ENCODE data around the gene FCHO2. TPM values are rescaled to one million over a fixed set of nuclear protein-coding genes. Genes with fewer than 3 reads are reported as not detected.

Gene FCHO2
- total and polyA plus RNA-seq, 10 of the 15 experiments (the other 5 are each of a cell fraction or from before 2014, with no cell fraction given): 0.05 to 1.4 (median 0.18) TPM

DNA sequence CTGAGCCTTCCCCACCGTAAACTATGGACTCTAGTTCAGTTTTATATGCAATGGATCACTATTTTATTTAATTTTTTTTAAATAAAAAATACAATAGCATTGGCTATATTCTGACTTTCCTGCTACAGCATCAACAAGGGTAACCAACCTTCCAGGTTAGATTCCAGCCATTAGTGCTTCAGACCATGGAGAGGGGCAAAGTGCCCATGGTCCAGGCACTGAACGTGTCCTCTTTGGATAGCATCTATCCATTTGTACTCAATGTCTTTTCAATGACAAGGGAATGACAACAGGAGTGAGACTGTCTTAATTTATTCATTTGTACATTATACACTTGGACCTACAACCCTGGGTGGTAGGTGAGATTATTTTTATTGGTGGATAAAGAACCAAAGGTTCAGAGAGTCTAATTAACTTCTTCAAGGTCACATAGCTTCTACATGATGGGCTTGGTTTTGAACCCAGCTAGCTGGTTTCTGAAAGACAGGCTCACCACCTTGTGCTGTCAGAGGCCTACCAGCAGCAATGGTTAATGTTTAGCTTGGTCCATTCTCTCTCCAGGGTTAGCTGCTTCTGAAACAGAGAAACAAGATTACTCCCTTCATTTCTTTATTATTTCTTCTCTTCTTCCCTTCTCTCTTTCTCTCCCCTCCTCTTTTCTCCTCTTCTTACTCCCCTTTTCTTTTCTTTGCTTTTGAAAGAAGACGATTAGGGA, 176.0 kb downstream of the FCHO2 start:
- RAD21 ChIA-PET (ENCODE audit: unreplicated experiment): no interaction called here
- BruUV-seq (replicated peaks): no TSS peak
- no peak for FAIRE-seq

More for the DNA sequence above, 176.0 kb downstream of the FCHO2 start:
- H3K27me3 ChIP-seq (replicated peaks in 1 of 2; ENCODE audit: control insufficient read depth in 2 of 2, insufficient read depth in 2 of 2, low read length in 1 of 2): 0 out of 4 replicates have a peak, but pooled peaks cover 0 to 2% of the 10 kb centered on the region in 2 experiments
- ChIA-PET CTCF (no interaction called here), SMC1A (ENCODE audit: uncharacterized antibody, unreplicated experiment) (no interaction called here), POLR2A (no interaction called here)
- H3K4me3 ChIP-seq: no peak overlapping the region
- no peak overlapping the region for H3K27ac ChIP-seq (ENCODE audit: control insufficient read depth, insufficient read depth)
- no peaks in the 10 kb centered on the region for H4K20me1 ChIP-seq (ENCODE audit: control insufficient read depth, insufficient read depth)
- ATAC-seq: no peak
- no peak overlapping the region for H3K4me2 ChIP-seq (ENCODE audit: control insufficient read depth, insufficient read depth)
- TF ChIP-seq POLR2AphosphoS5 (IDR thresholded peaks at IDR 0.05; ENCODE audit: low read length) (no peak), CREB1 (IDR thresholded peaks at IDR 0.05; ENCODE audit: low read depth) (no peak), TARDBP (IDR thresholded peaks at IDR 0.05; ENCODE audit: borderline replicate concordance) (no peak), BMI1 (IDR thresholded peaks at IDR 0.05; ENCODE audit: borderline replicate concordance) (no peak), MXI1 (IDR thresholded peaks at IDR 0.05; ENCODE audit: low read depth, low read length) (no peak), POLR2AphosphoS2 (IDR thresholded peaks at IDR 0.05; ENCODE audit: low read depth, low read length) (no peak), NFIC (IDR thresholded peaks at IDR 0.05; ENCODE audit: low read depth, low read length) (no peak), HDAC6 (IDR thresholded peaks at IDR 0.05; ENCODE audit: unreplicated experiment) (no peak), HDAC2 (IDR thresholded peaks at IDR 0.05) (no peak), EED (IDR thresholded peaks at IDR 0.05; ENCODE audit: low read depth) (no peak), ZSCAN29 (IDR thresholded peaks at IDR 0.05) (no peak), EZH2 (IDR thresholded peaks at IDR 0.05; ENCODE audit: borderline replicate concordance, control insufficient read depth, low read depth, low read length) (no peak), RAD21 (IDR thresholded peaks at IDR 0.05; ENCODE audit: insufficient read depth, low read depth, low read length) (no peak), NFXL1 (IDR thresholded peaks at IDR 0.05; ENCODE audit: borderline replicate concordance) (no peak), FOXM1 (IDR thresholded peaks at IDR 0.05; ENCODE audit: low read depth, low read length) (no peak), BHLHE40 (IDR thresholded peaks at IDR 0.05; ENCODE audit: borderline replicate concordance in 1 of 2, low read depth in 2 of 2, low read length in 1 of 2) (no peak), NFYA (IDR thresholded peaks at IDR 0.05; ENCODE audit: borderline replicate concordance, low read depth, low read length) (no peak), MTA3 (IDR thresholded peaks at IDR 0.05; ENCODE audit: borderline replicate concordance, low read length) (no peak)
- TF ChIP-seq, protein P1, sequence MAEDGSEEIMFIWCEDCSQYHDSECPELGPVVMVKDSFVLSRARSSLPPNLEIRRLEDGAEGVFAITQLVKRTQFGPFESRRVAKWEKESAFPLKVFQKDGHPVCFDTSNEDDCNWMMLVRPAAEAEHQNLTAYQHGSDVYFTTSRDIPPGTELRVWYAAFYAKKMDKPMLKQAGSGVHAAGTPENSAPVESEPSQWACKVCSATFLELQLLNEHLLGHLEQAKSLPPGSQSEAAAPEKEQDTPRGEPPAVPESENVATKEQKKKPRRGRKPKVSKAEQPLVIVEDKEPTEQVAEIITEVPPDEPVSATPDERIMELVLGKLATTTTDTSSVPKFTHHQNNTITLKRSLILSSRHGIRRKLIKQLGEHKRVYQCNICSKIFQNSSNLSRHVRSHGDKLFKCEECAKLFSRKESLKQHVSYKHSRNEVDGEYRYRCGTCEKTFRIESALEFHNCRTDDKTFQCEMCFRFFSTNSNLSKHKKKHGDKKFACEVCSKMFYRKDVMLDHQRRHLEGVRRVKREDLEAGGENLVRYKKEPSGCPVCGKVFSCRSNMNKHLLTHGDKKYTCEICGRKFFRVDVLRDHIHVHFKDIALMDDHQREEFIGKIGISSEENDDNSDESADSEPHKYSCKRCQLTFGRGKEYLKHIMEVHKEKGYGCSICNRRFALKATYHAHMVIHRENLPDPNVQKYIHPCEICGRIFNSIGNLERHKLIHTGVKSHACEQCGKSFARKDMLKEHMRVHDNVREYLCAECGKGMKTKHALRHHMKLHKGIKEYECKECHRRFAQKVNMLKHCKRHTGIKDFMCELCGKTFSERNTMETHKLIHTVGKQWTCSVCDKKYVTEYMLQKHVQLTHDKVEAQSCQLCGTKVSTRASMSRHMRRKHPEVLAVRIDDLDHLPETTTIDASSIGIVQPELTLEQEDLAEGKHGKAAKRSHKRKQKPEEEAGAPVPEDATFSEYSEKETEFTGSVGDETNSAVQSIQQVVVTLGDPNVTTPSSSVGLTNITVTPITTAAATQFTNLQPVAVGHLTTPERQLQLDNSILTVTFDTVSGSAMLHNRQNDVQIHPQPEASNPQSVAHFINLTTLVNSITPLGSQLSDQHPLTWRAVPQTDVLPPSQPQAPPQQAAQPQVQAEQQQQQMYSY (CRISPR knock-in tag; IDR thresholded peaks at IDR 0.05): no peak
- H3K9ac ChIP-seq (ENCODE audit: control insufficient read depth, insufficient read depth, low read length): no peak overlapping the region
- H3K4me1 ChIP-seq (ENCODE audit: control insufficient read depth, insufficient read depth, low read length): no peaks in the 10 kb centered on the region
- no peak for DNase-seq (ENCODE audit: low read depth, low spot score)
- WGBS (ENCODE audit: insufficient coverage, insufficient replicate concordance, low lambda C conversion rate, missing lambda C conversion rate): 5% methylated on average over 3 of the region's 3 CpGs
- H2AFZ ChIP-seq (ENCODE audit: control insufficient read depth, low read depth, low read length): no peak overlapping the region
- H3K36me3 ChIP-seq (ENCODE audit: control insufficient read depth in 2 of 2, insufficient read depth in 2 of 2, low read length in 1 of 2): no peaks in the 10 kb centered on the region
- H3K79me2 ChIP-seq (ENCODE audit: control insufficient read depth, insufficient read depth, low read length): no peaks in the 10 kb centered on the region
- in situ Hi-C loops (cut with MboI) (no loop called here), intact Hi-C loops (cut with micrococcal nuclease; ENCODE audit: unreplicated experiment) (no loop called here)
- no peaks in the 10 kb centered on the region for H3K9me3 ChIP-seq (replicated peaks; ENCODE audit: control insufficient read depth, insufficient read depth, low read length)

All from GM12878 (cell line).